GM12878 (cell line): ENCODE results near the gene RNF115. TPM values are rescaled to one million over a fixed set of nuclear protein-coding genes. Genes with fewer than 3 reads are reported as not detected.

Experiments used
- ATF7 ChIP-seq: fragments of 450-650 bp; IDR thresholded peaks from 2 replicates; pipeline ENCODE4 v1.6.1; 2016; ENCODE audit warnings: low read depth, mild to moderate bottlenecking
- CHD4 ChIP-seq: fragments of 200-600 bp; sonication (generic); IDR thresholded peaks from 2 replicates; pipeline ENCODE4 v1.6.1; 2016; ENCODE audit warnings: mild to moderate bottlenecking
- E4F1 ChIP-seq: fragments of 450-650 bp; IDR thresholded peaks from 2 replicates; pipeline ENCODE4 v1.6.1; 2018; ENCODE audit warnings: borderline replicate concordance, mild to moderate bottlenecking; ENCODE audit not compliant: partially characterized antibody
- JUNB ChIP-seq: IDR thresholded peaks from 2 replicates; pipeline ENCODE4 v1.6.1; 2016; ENCODE audit warnings: antibody characterized with exemption, mild to moderate bottlenecking
- MYC ChIP-seq: IDR thresholded peaks from 2 replicates; pipeline ENCODE4 v1.6.1; 2011; ENCODE audit warnings: mild to moderate bottlenecking, low read length, moderate library complexity, inconsistent platforms; ENCODE audit not compliant: insufficient read depth, insufficient replicate concordance, insufficient read length, severe bottlenecking
- NFIC ChIP-seq: IDR thresholded peaks from 2 replicates; pipeline ENCODE4 v1.6.1; 2012; ENCODE audit warnings: low read depth, mild to moderate bottlenecking, inconsistent platforms, low read length, moderate library complexity
- RELB ChIP-seq: fragments of 450-650 bp; IDR thresholded peaks from 2 replicates; pipeline ENCODE4 v1.6.1; 2017; ENCODE audit warnings: low read depth, mild to moderate bottlenecking, moderate library complexity
- SIN3A ChIP-seq: IDR thresholded peaks from 2 replicates; pipeline ENCODE4 v1.6.1; 2012; ENCODE audit warnings: low read depth, low read length, improper control_type of control experiment
- SPI1 ChIP-seq: IDR thresholded peaks from 2 replicates; pipeline ENCODE4 v1.6.1; 2011; ENCODE audit warnings: low read depth, mild to moderate bottlenecking, low read length, moderate library complexity, borderline replicate concordance; ENCODE audit not compliant: insufficient read depth
- STAT3 ChIP-seq: IDR thresholded peaks from 2 replicates; pipeline ENCODE4 v1.6.1; 2011; ENCODE audit warnings: low read depth, low read length, improper control_type of control experiment
- TCF7 ChIP-seq: IDR thresholded peaks from 2 replicates; pipeline ENCODE4 v1.6.1; 2014; ENCODE audit warnings: antibody characterized with exemption, borderline replicate concordance
- polyA plus RNA-seq, 11 experiments: library from polyadenylated mRNA; depleted of rRNA in 4 of 11; unstranded in 6 of 11; stranded (reverse) in 5 of 11; fragments of >200 nt; fragmentation: Nextera tagmentation in 4 of 11; fragmentation: Illumina TruSeq in 1 of 11; extraction: Ambion mirVana in 4 of 11; extraction: Trizol in 1 of 11; gene quantifications; 1 replicate in 1 of 11; 2 replicates in 10 of 11; pipeline versions ENCODE4 v1.2.1 to v1.2.3, GENCODE V29; 2011 to 2016; ENCODE audit warnings: inconsistent platforms in 2 of 11, missing spikeins in 2 of 11, low read depth in 1 of 11
- total RNA-seq, 4 experiments: library from RNA; depleted of rRNA in 3 of 4; stranded (reverse); fragments of >200 nt in 3 of 4; fragmentation: Illumina TruSeq in 1 of 4; extraction: Trizol in 1 of 4; gene quantifications; 2 replicates each; pipeline versions ENCODE4 v1.2.1 to v1.2.3, GENCODE V29; 2013 to 2021

Gene RNF115
- total and polyA plus RNA-seq, 10 of the 15 experiments (the other 5 are each of a cell fraction or from before 2014, with no cell fraction given): 3.4 to 22.0 (median 12.9) TPM

GRCh38 chr1:145747398-145748247 lies 76.3 kb downstream of the RNF115 start (continued):
- no peak for TF ChIP-seq CHD4
- TF ChIP-seq NFIC: no peak
- TF ChIP-seq STAT3: no peak
- no peak for TF ChIP-seq RELB
- TF ChIP-seq MYC: no peak
- no peak for TF ChIP-seq E4F1
- no peak for TF ChIP-seq TCF7
- no peak for TF ChIP-seq ATF7
- no peak for TF ChIP-seq SPI1
- no peak for TF ChIP-seq JUNB
- TF ChIP-seq SIN3A: no peak
